GM20000 (cell line): ENCODE measurements around the gene OR56B4.

Experiments
- DNase-seq: peaks from one replicate; pipeline ENCODE4 v3.0.0; 2012; ENCODE audit warnings: low spot score
- CTCF ChIP-seq: IDR thresholded peaks from 2 replicates; pipeline ENCODE4 v1.5.1; 2012; ENCODE audit warnings: mild to moderate bottlenecking, control low read depth; ENCODE audit errors: extremely low read depth, missing control alignments

The OR56B4 gene

GRCh38 chr11:6151117-6151516 is 43.6 kb downstream of the OR56B4 start:
- no peak for DNase-seq
- no peak for TF ChIP-seq CTCF

- DNase-seq, result no peak
- TF ChIP-seq CTCF, result no peak
Observed at GRCh38 chr11:6152126-6152525, 44.6 kb downstream of the OR56B4 start.

GRCh38 chr11:6156628-6157359 is 49.3 kb downstream of the OR56B4 start:
- no peak for DNase-seq
- TF ChIP-seq CTCF, result no peak
